ENCODE results near the gene NCOA1.

DNA sequence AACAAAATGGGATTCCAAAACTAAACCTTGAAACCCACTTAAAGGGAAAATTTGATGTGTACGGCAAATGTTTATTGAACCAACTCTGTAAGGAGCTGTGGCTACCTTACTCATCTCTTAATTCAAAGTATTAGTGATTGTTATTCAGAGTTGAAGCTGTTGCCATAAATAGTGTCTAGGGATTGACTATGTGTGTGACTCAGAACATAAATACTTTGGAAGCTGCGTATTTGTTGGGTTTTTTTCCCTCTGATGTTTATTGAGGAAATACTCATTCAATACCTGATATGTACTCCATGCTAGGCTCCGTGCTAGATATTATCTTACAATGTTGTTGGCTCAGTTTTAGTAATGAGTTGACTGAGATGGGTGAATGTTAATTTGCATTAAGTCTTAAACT lies 211.7 kb downstream of the NCOA1 start:
- TF ChIP-seq, protein P1, sequence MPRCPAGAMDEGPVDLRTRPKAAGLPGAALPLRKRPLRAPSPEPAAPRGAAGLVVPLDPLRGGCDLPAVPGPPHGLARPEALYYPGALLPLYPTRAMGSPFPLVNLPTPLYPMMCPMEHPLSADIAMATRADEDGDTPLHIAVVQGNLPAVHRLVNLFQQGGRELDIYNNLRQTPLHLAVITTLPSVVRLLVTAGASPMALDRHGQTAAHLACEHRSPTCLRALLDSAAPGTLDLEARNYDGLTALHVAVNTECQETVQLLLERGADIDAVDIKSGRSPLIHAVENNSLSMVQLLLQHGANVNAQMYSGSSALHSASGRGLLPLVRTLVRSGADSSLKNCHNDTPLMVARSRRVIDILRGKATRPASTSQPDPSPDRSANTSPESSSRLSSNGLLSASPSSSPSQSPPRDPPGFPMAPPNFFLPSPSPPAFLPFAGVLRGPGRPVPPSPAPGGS (IDR thresholded peaks at IDR 0.05; ENCODE audit: borderline replicate concordance, insufficient read depth, low read depth, low read length, poor library complexity, severe bottlenecking), result no peak
- TF ChIP-seq SRF (IDR thresholded peaks at IDR 0.05; ENCODE audit: low read depth in 2 of 2, low read length in 2 of 2) (no peak), SREBF2 (IDR thresholded peaks at IDR 0.05; ENCODE audit: low read length) (no peak), TCF3 (IDR thresholded peaks at IDR 0.05; ENCODE audit: borderline replicate concordance, insufficient read depth, low read depth, low read length) (no peak), CEBPB (IDR thresholded peaks at IDR 0.05; ENCODE audit: borderline replicate concordance in 1 of 2, low read depth in 2 of 2, low read length in 2 of 2) (no peak), SMAD1 (IDR thresholded peaks at IDR 0.05; ENCODE audit: low read depth, partially characterized antibody) (no peak), POLR2A (IDR thresholded peaks at IDR 0.05; ENCODE audit: low read depth, low read length) (no peak), CHD2 (IDR thresholded peaks at IDR 0.05; ENCODE audit: borderline replicate concordance, low read depth, low read length) (no peak), RCOR1 (conservative IDR thresholded peaks at IDR 0.05; ENCODE audit: low read depth, low read length) (no peak)
- TF ChIP-seq, protein P2, sequence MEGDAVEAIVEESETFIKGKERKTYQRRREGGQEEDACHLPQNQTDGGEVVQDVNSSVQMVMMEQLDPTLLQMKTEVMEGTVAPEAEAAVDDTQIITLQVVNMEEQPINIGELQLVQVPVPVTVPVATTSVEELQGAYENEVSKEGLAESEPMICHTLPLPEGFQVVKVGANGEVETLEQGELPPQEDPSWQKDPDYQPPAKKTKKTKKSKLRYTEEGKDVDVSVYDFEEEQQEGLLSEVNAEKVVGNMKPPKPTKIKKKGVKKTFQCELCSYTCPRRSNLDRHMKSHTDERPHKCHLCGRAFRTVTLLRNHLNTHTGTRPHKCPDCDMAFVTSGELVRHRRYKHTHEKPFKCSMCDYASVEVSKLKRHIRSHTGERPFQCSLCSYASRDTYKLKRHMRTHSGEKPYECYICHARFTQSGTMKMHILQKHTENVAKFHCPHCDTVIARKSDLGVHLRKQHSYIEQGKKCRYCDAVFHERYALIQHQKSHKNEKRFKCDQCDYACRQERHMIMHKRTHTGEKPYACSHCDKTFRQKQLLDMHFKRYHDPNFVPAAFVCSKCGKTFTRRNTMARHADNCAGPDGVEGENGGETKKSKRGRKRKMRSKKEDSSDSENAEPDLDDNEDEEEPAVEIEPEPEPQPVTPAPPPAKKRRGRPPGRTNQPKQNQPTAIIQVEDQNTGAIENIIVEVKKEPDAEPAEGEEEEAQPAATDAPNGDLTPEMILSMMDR (IDR thresholded peaks at IDR 0.05 in 2 of 3, conservative IDR thresholded peaks at IDR 0.05 in 1 of 3; ENCODE audit: control insufficient read depth in 2 of 3, extremely low read depth in 1 of 3, insufficient read depth in 1 of 3, low read depth in 3 of 3, low read length in 3 of 3), result no peak
- TF ChIP-seq, protein P3, sequence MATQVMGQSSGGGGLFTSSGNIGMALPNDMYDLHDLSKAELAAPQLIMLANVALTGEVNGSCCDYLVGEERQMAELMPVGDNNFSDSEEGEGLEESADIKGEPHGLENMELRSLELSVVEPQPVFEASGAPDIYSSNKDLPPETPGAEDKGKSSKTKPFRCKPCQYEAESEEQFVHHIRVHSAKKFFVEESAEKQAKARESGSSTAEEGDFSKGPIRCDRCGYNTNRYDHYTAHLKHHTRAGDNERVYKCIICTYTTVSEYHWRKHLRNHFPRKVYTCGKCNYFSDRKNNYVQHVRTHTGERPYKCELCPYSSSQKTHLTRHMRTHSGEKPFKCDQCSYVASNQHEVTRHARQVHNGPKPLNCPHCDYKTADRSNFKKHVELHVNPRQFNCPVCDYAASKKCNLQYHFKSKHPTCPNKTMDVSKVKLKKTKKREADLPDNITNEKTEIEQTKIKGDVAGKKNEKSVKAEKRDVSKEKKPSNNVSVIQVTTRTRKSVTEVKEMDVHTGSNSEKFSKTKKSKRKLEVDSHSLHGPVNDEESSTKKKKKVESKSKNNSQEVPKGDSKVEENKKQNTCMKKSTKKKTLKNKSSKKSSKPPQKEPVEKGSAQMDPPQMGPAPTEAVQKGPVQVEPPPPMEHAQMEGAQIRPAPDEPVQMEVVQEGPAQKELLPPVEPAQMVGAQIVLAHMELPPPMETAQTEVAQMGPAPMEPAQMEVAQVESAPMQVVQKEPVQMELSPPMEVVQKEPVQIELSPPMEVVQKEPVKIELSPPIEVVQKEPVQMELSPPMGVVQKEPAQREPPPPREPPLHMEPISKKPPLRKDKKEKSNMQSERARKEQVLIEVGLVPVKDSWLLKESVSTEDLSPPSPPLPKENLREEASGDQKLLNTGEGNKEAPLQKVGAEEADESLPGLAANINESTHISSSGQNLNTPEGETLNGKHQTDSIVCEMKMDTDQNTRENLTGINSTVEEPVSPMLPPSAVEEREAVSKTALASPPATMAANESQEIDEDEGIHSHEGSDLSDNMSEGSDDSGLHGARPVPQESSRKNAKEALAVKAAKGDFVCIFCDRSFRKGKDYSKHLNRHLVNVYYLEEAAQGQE (IDR thresholded peaks at IDR 0.05; ENCODE audit: low read depth, low read length), result no peak

Data from GM12878 (cell line).